OCI-LY7 (cell line): ENCODE results near the gene MAP3K20. TPM values are rescaled to one million over a fixed set of nuclear protein-coding genes. Genes with fewer than 3 reads are reported as not detected.

Source experiments
- BruUV-seq: library from RNA; stranded (reverse); fragments of 400-500 nt; replicated peaks from 2 replicates; lab custom pipeline; 2021; lab: Mats Ljungman, UMichigan
- CTCF ChIA-PET: fragments of 300-600 bp; sonication (Branson Sonifier 250); formaldehyde crosslinking; loops from one replicate; lab custom pipeline; 2022; ENCODE audit warnings: antibody characterized with exemption; ENCODE audit not compliant: unreplicated experiment; lab: Charles Lee
- POLR2A ChIA-PET: fragments of 300-600 bp; sonication (Branson Sonifier 250); formaldehyde crosslinking; loops from one replicate; lab custom pipeline; 2022; ENCODE audit warnings: antibody characterized with exemption; lab: Charles Lee
- DNase-seq: peaks from one replicate; pipeline ENCODE4 v3.0.0-alpha.2; 2015; ENCODE audit warnings: low spot score
- H2AFZ ChIP-seq: fragments of 200-600 bp; sonication (generic), shearing (Covaris generic); 2 replicates; pipeline ENCODE4 v1.6.1; 2014; ENCODE audit warnings: mild to moderate bottlenecking, antibody characterized with exemption, low read length, moderate library complexity
- H3K27ac ChIP-seq: fragments of 200-600 bp; sonication (generic); 2 replicates; pipeline ENCODE4 v1.5.1; 2014; ENCODE audit warnings: mixed run types, low read depth, mild to moderate bottlenecking, moderate library complexity, low read length, inconsistent platforms; ENCODE audit not compliant: poor library complexity, severe bottlenecking
- H3K36me3 ChIP-seq: fragments of 200-600 bp; sonication (generic); 2 replicates; pipeline ENCODE4 v1.6.1; 2014; ENCODE audit warnings: mild to moderate bottlenecking, antibody characterized with exemption, low read length, moderate library complexity, mixed read lengths; ENCODE audit not compliant: insufficient read depth
- H3K4me1 ChIP-seq: fragments of 200-600 bp; sonication (generic); 2 replicates; pipeline ENCODE4 v1.5.1; 2014; ENCODE audit warnings: mild to moderate bottlenecking, low read length; ENCODE audit not compliant: insufficient read depth, poor library complexity, severe bottlenecking
- H3K4me2 ChIP-seq: fragments of 200-600 bp; sonication (generic); 2 replicates; pipeline ENCODE4 v1.6.1; 2014; ENCODE audit warnings: mild to moderate bottlenecking, low read length
- H3K4me3 ChIP-seq: fragments of 200-600 bp; sonication (generic); 2 replicates; pipeline ENCODE4 v1.5.1; 2014; ENCODE audit warnings: mild to moderate bottlenecking, low read depth, low read length; ENCODE audit not compliant: poor library complexity, severe bottlenecking
- H3K79me2 ChIP-seq: fragments of 200-600 bp; sonication (generic); 2 replicates; pipeline ENCODE4 v1.6.1; 2016; ENCODE audit warnings: low read depth, mild to moderate bottlenecking, low read length, moderate library complexity, mixed read lengths; ENCODE audit not compliant: insufficient read depth
- H3K9me2 ChIP-seq: fragments of 200-600 bp; sonication (generic); 2 replicates; pipeline ENCODE4 v1.6.1; 2016; ENCODE audit warnings: mild to moderate bottlenecking, low read length, mixed read lengths; ENCODE audit not compliant: insufficient read depth
- H3K9me3 ChIP-seq: fragments of 200-600 bp; sonication (generic); 2 replicates; pipeline ENCODE4 v1.6.1; 2014; ENCODE audit warnings: mild to moderate bottlenecking, mixed run types, low read length, mixed read lengths
- H4K20me1 ChIP-seq: fragments of 200-600 bp; sonication (generic); 2 replicates; pipeline ENCODE4 v1.6.1; 2014; ENCODE audit warnings: mild to moderate bottlenecking, antibody characterized with exemption, low read length, moderate library complexity, mixed read lengths; ENCODE audit not compliant: insufficient read depth
- EZH2phosphoT487 ChIP-seq: fragments of 200-600 bp; sonication (generic); IDR thresholded peaks from 2 replicates; pipeline ENCODE4 v1.6.1; 2018; ENCODE audit warnings: low read depth, borderline replicate concordance, mild to moderate bottlenecking, mixed run types, antibody characterized with exemption, low read length, moderate library complexity, mixed read lengths
- intact Hi-C: fragments of 100-400 bp; cut with micrococcal nuclease; formaldehyde crosslinking; loops from one replicate; pipeline ENCODE4 v1.10.0; 2022; ENCODE audit not compliant: unreplicated experiment
- total RNA-seq, 2 experiments: library from RNA; depleted of rRNA in 1 of 2; stranded (reverse); fragments of >200 nt in 1 of 2; shearing (Covaris generic) in 1 of 2; gene quantifications; 2 replicates each; pipeline ENCODE4 v1.2.3, GENCODE V29; 2014 to 2022
- TF ChIP-seq, protein P1 (sequence below): fragments of 200-600 bp; sonication (generic); conservative IDR thresholded peaks from 2 replicates; pipeline ENCODE4 v1.5.1; 2014; ENCODE audit warnings: mild to moderate bottlenecking, antibody characterized with exemption, low read length, moderate library complexity, mixed read lengths

MAP3K20 gene
- total RNA-seq, 2 experiments from 2014 or later, result 8.2 to 17.9 TPM

DNA sequence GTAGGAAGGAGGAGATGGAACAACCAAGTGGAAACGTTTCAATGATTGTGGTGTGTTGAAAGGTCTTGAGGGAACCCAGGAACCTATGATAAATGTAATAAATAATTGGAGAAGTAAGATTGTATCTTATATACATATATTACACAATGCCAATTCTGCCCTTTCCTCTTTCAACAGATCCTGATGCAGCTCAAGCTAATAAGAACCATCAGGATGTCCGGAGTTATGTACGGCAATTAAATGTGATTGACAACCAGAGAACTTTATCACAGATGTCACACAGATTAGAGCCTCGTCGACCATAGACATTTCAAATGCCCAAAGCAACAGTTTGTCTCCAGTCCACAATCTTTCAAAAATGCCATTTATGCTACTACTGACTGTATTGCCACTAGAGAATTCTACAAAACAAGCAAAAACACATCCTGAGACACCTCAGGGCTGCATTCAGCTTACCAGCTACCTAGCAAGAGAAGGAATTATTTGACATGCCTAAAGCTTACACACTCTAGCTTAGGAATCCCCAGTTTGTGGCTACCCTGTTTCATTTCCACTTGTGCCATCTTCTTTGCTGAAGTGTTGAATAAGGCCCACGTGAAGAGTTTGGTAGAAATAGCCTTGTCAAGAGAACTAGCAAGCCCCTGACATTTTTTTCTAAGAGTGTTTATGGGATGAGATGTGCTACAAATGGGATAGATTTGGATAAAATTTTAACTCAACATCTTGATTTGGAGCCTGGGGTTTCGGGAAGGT lies 24.0 kb upstream of the MAP3K20 start:
- CTCF ChIA-PET, result no interaction called here
- intact Hi-C loops, result no loop called here
- no peak for DNase-seq

DNA sequence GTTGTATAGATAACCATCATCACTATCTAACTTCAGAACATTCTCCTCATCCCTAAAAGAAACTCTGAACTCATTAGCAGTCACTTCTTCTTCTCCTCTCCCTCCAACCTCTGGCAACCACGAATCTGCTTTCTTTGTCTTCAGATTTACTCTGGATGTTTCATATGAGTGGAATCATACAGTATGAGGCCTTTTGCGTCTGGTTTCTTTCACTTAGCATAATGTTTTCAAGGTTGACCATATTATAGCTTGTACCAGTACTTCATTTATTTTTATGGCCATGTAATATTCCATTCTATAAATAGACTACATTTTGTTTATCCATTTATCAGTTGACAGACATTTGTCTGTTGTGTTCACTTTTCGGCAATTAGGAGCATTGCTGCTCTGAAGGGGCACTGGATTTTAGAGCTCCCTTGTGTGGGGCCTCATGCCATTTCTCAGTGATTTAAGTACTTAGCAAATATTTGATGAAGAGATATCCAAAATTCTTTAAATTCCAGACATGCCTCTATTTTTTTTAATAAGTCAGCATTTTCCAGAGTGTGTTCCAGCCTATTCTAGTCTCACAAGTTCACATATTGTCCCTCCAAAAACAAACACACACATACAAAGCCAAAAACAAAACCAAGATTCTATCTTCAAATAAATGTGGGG lies 22.5 kb upstream of the MAP3K20 start:
- no peak overlapping the region for H3K27ac ChIP-seq
- ChIA-PET CTCF (no interaction called here), POLR2A (no interaction called here)
- no peaks in the 10 kb centered on the region for H3K9me3 ChIP-seq
- H3K36me3 ChIP-seq, result no peaks in the 10 kb centered on the region
- H4K20me1 ChIP-seq, result no peaks in the 10 kb centered on the region
- H3K79me2 ChIP-seq, result no peaks in the 10 kb centered on the region
- no peak overlapping the region for H3K4me3 ChIP-seq
- H3K4me1 ChIP-seq, result no peaks in the 10 kb centered on the region
- no peak for TF ChIP-seq EZH2phosphoT487
- TF ChIP-seq, protein P1, sequence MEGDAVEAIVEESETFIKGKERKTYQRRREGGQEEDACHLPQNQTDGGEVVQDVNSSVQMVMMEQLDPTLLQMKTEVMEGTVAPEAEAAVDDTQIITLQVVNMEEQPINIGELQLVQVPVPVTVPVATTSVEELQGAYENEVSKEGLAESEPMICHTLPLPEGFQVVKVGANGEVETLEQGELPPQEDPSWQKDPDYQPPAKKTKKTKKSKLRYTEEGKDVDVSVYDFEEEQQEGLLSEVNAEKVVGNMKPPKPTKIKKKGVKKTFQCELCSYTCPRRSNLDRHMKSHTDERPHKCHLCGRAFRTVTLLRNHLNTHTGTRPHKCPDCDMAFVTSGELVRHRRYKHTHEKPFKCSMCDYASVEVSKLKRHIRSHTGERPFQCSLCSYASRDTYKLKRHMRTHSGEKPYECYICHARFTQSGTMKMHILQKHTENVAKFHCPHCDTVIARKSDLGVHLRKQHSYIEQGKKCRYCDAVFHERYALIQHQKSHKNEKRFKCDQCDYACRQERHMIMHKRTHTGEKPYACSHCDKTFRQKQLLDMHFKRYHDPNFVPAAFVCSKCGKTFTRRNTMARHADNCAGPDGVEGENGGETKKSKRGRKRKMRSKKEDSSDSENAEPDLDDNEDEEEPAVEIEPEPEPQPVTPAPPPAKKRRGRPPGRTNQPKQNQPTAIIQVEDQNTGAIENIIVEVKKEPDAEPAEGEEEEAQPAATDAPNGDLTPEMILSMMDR, result no peak
- H3K4me2 ChIP-seq, result no peak overlapping the region
- H2AFZ ChIP-seq, result no peak overlapping the region
- intact Hi-C loops, result no loop called here
- no peaks in the 10 kb centered on the region for H3K9me2 ChIP-seq
- BruUV-seq, result no TSS peak
- DNase-seq, result no peak

More for the DNA sequence above, 24.0 kb upstream of the MAP3K20 start:
- no TSS peak for BruUV-seq
- no peak overlapping the region for H3K4me3 ChIP-seq
- no peaks in the 10 kb centered on the region for H4K20me1 ChIP-seq
- POLR2A ChIA-PET, result interaction anchor here (0.7 kb wide), 1 partner anchor 27 kb away, joined by 3 read pairs; no protein-coding TSS in a partner anchor
- H3K36me3 ChIP-seq, result no peaks in the 10 kb centered on the region
- H3K9me2 ChIP-seq, result no peaks in the 10 kb centered on the region
- no peaks in the 10 kb centered on the region for H3K79me2 ChIP-seq
- H3K9me3 ChIP-seq, result no peaks in the 10 kb centered on the region
- H2AFZ ChIP-seq, result no peak overlapping the region
- no peak overlapping the region for H3K27ac ChIP-seq
- TF ChIP-seq, protein P1, result no peak
- TF ChIP-seq EZH2phosphoT487, result no peak
- H3K4me2 ChIP-seq, result no peak overlapping the region
- no peaks in the 10 kb centered on the region for H3K4me1 ChIP-seq

DNA sequence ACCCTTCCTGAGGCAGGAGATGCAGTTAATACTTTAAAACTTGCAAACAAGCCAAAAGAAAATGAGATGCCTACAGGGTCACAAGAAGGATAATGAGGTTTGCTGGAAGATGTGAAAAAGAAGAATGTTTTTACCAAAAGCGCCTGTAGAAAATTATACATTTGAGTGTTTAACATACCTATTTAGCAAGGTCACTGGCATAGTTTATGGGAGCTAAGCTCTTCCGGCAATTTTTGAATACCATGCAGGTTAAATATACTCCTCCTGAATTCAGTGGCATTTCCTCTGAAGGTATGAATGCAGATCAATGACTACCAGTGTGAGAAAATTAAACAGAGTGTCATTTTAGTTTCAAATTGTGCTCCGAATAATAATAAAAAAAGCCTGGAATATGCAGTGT lies 21.2 kb upstream of the MAP3K20 start:
- Histone ChIP-seq H2AFZ (no peak overlapping the region), H3K4me1 (peaks cover 11% of the 10 kb centered on the region), H3K9me3 (no peaks in the 10 kb centered on the region), H4K20me1 (no peaks in the 10 kb centered on the region), H3K9me2 (no peaks in the 10 kb centered on the region), H3K4me3 (no peak overlapping the region), H3K79me2 (no peaks in the 10 kb centered on the region), H3K36me3 (no peaks in the 10 kb centered on the region), H3K4me2 (no peak overlapping the region), H3K27ac (no peak overlapping the region)
- ChIA-PET POLR2A (interaction anchor here (1.7 kb wide), 1 partner anchor 34 kb away, joined by 3 read pairs; no protein-coding TSS in a partner anchor), CTCF (no interaction called here)
- intact Hi-C loops, result no loop called here
- TF ChIP-seq EZH2phosphoT487, result no peak
- TF ChIP-seq, protein P1, result no peak
- no peak for DNase-seq
- BruUV-seq, result no TSS peak
